CD14-positive monocyte (primary cell): Measurements from ENCODE around the gene GRM4. TPM values are rescaled to one million over a fixed set of nuclear protein-coding genes. Genes with fewer than 3 reads are reported as not detected.

Experiments
- DNase-seq, 3 donors: peaks; one replicate each; pipeline ENCODE4 v3.0.0-alpha.2; 2011 to 2022
- H2AFZ ChIP-seq: 2 replicates; pipeline ENCODE4 v1.6.0; 2012; ENCODE audit warnings: mild to moderate bottlenecking, low read depth, low read length, inconsistent platforms; ENCODE audit not compliant: insufficient read depth, poor library complexity, severe bottlenecking
- H3K27ac ChIP-seq, 2 donors: 1 replicate in 1 of 2; 2 replicates in 1 of 2; pipeline ENCODE4 v1.5.1; 2012 to 2013; ENCODE audit warnings: low read length in 2 of 2, control low read depth in 1 of 2, inconsistent platforms in 1 of 2, low read depth in 1 of 2, mild to moderate bottlenecking in 1 of 2
- H3K27me3 ChIP-seq, 2 donors: one replicate each; pipeline versions ENCODE4 v1.6.0 to v1.6.1; 2011 to 2013; ENCODE audit warnings: low read length in 2 of 2; ENCODE audit not compliant: control insufficient read depth in 2 of 2, insufficient read depth in 2 of 2
- H3K36me3 ChIP-seq, 2 donors: replicated peaks in 1 of 2; 1 replicate in 1 of 2; 2 replicates in 1 of 2; pipeline versions ENCODE4 v1.5.1 to v1.6.1; 2012 to 2013; ENCODE audit warnings: low read length in 2 of 2, control low read depth in 1 of 2, inconsistent platforms in 1 of 2, mild to moderate bottlenecking in 1 of 2; ENCODE audit not compliant: insufficient read depth in 2 of 2, control insufficient read depth in 1 of 2
- H3K4me1 ChIP-seq, 2 donors: 1 replicate in 1 of 2; 2 replicates in 1 of 2; pipeline versions ENCODE4 v1.5.1 to v1.6.1; 2012 to 2013; ENCODE audit warnings: low read length in 2 of 2, control low read depth in 1 of 2, inconsistent platforms in 1 of 2, mild to moderate bottlenecking in 1 of 2, moderate library complexity in 1 of 2; ENCODE audit not compliant: insufficient read depth in 2 of 2, control insufficient read depth in 1 of 2
- H3K4me2 ChIP-seq: replicated peaks from 2 replicates; pipeline ENCODE3; 2012; ENCODE audit warnings: low read length, moderate library complexity, mild to moderate bottlenecking; ENCODE audit not compliant: poor library complexity, severe bottlenecking; ENCODE audit errors: extremely low read depth
- H3K4me3 ChIP-seq, 3 experiments: fragments of 200-600 bp in 1 of 3; sonication (generic) in 1 of 3; replicated peaks in 1 of 3; 1 replicate in 2 of 3; 2 replicates in 1 of 3; pipeline ENCODE4 v1.5.1; 2011 to 2013; ENCODE audit warnings: low read length in 3 of 3, mild to moderate bottlenecking in 3 of 3, control low read depth in 2 of 3, low read depth in 2 of 3, inconsistent platforms in 1 of 3, moderate library complexity in 1 of 3
- H3K79me2 ChIP-seq: 2 replicates; pipeline ENCODE4 v1.6.0; 2012; ENCODE audit warnings: mild to moderate bottlenecking, control low read depth, inconsistent platforms, low read length, moderate library complexity; ENCODE audit not compliant: insufficient read depth
- H3K9ac ChIP-seq: 2 replicates; pipeline ENCODE4 v1.6.0; 2017; ENCODE audit warnings: low read length, mild to moderate bottlenecking; ENCODE audit not compliant: insufficient read depth, poor library complexity, severe bottlenecking
- H3K9me3 ChIP-seq, 2 donors: replicated peaks in 1 of 2; 1 replicate in 1 of 2; 2 replicates in 1 of 2; pipeline versions ENCODE4 v1.5.1 to v1.6.1; 2012 to 2013; ENCODE audit warnings: low read length in 2 of 2, control low read depth in 1 of 2; ENCODE audit not compliant: control insufficient read depth in 1 of 2, insufficient read depth in 1 of 2
- H4K20me1 ChIP-seq: 2 replicates; pipeline ENCODE4 v1.6.0; 2012; ENCODE audit warnings: mild to moderate bottlenecking, low read length, control low read depth, moderate library complexity; ENCODE audit not compliant: insufficient read depth
- H3K27ac Mint-ChIP-seq, 7 donors: one replicate each; pipeline ENCODE4 v1.8.0; 2020; ENCODE audit warnings: mild to moderate bottlenecking in 7 of 7, mixed read lengths in 7 of 7, moderate library complexity in 6 of 7, inconsistent platforms in 2 of 7
- H3K27me3 Mint-ChIP-seq, 3 donors: one replicate each; pipeline ENCODE4 v1.8.0; 2021 to 2022; ENCODE audit warnings: low read depth in 3 of 3, mild to moderate bottlenecking in 3 of 3, mixed read lengths in 3 of 3, moderate library complexity in 3 of 3, inconsistent platforms in 1 of 3
- H3K36me3 Mint-ChIP-seq, 2 donors: one replicate each; pipeline ENCODE4 v1.8.0; 2020; ENCODE audit warnings: mixed read lengths in 2 of 2, inconsistent platforms in 1 of 2, mild to moderate bottlenecking in 1 of 2
- H3K4me1 Mint-ChIP-seq: one replicate; pipeline ENCODE4 v1.8.0; 2020; ENCODE audit warnings: mild to moderate bottlenecking, mixed read lengths
- H3K4me3 Mint-ChIP-seq, 2 donors: one replicate each; pipeline ENCODE4 v1.8.0; 2020; ENCODE audit warnings: mild to moderate bottlenecking in 2 of 2, mixed read lengths in 2 of 2, moderate library complexity in 1 of 2
- H3K9me3 Mint-ChIP-seq, 7 donors: one replicate each; pipeline ENCODE4 v1.8.0; 2020 to 2022; ENCODE audit warnings: mixed read lengths in 7 of 7, mild to moderate bottlenecking in 6 of 7, moderate library complexity in 6 of 7, inconsistent platforms in 2 of 7
- CTCF ChIP-seq: fragments of 200-600 bp; IDR thresholded peaks from one replicate; pipeline ENCODE4 v1.8.0; 2022; ENCODE audit warnings: antibody characterized with exemption, mild to moderate bottlenecking
- WGBS: methylation state at CpG from one replicate; pipeline ENCODE4 v1.1.5; 2013; ENCODE audit warnings: missing lambda C conversion rate; ENCODE audit not compliant: insufficient coverage; 5-methylcytosine and 5-hydroxymethylcytosine counted together
- intact Hi-C, 2 donors: fragments of 100-400 bp; cut with micrococcal nuclease; formaldehyde crosslinking; loops; one replicate each; pipeline versions ENCODE4 v1.15.0 to v1.15.1; 2023
- polyA plus RNA-seq, 3 donors: library from polyadenylated mRNA; depleted of rRNA in 1 of 3; unstranded in 2 of 3; stranded (reverse) in 1 of 3; fragments of 300-500 nt in 2 of 3; fragments of >200 nt in 1 of 3; fragmentation: Illumina TruSeq in 2 of 3; gene quantifications; 1 replicate in 2 of 3; 2 replicates in 1 of 3; pipeline ENCODE4 v1.2.3, GENCODE V29; 2012 to 2021

The GRM4 gene
- polyA plus RNA-seq, 3 donors = not detected

DNA sequence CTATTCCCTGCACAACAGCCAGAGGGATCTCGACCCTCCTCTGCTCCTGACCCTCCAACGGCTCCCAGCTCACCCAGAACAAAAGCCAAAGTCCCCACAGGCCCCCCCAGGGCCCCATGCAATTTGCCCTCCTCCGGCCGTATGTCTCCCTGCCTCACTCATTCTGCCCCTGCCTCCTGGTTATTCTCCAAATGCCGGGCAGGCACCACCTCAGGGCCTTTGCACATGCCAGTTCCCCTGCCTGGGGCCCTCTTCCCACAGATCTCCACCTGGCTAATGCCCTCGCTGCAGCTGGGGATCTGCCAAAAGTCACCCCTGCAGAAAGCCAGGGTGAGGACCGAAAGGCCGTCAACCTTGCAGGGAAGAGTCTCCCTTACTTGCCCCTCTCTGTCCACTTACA lies 66.0 kb downstream of the GRM4 start:
- WGBS = 86% methylated on average over 6 of the region's 8 CpGs

GRCh38 chr6:34075906-34076305 lies 70.0 kb downstream of the GRM4 start:
- Histone ChIP-seq H3K27ac (no peak overlapping the region), H3K4me1 (no peaks in the 10 kb centered on the region), H3K9me3 (peaks cover 5 to 11% of the 10 kb centered on the region in 2 donors), H3K36me3 (no peaks in the 10 kb centered on the region), H3K9ac (no peak overlapping the region), H2AFZ (no peak overlapping the region), H4K20me1 (no peaks in the 10 kb centered on the region), H3K4me2 (no peak overlapping the region), H3K79me2 (no peaks in the 10 kb centered on the region), H3K27me3 (no peaks in the 10 kb centered on the region), H3K4me3 (no peak overlapping the region)
- Mint-ChIP-seq H3K4me3 (no peak overlapping the region), H3K9me3 (no peaks in the 10 kb centered on the region), H3K36me3 (no peaks in the 10 kb centered on the region), H3K27me3 (peaks cover 0 to 2% (median 1%) of the 10 kb centered on the region in 3 donors), H3K4me1 (no peaks in the 10 kb centered on the region), H3K27ac (no peak overlapping the region)
- no peak for TF ChIP-seq CTCF
- 98% methylated on average over 3 of the region's 6 CpGs for WGBS
- intact Hi-C loops = no loop called here
- DNase-seq = no peak

More for the DNA sequence above, 66.0 kb downstream of the GRM4 start:
- H3K27me3 ChIP-seq = no peaks in the 10 kb centered on the region
- no peak overlapping the region for H3K9ac ChIP-seq
- H3K4me2 ChIP-seq = no peak overlapping the region
- no peak for DNase-seq
- H3K79me2 ChIP-seq = no peaks in the 10 kb centered on the region
- H3K4me3 Mint-ChIP-seq = no peak overlapping the region
- no peak overlapping the region for H3K4me3 ChIP-seq
- H3K36me3 ChIP-seq = no peaks in the 10 kb centered on the region
- H4K20me1 ChIP-seq = no peaks in the 10 kb centered on the region
- H3K9me3 ChIP-seq = no peaks in the 10 kb centered on the region
- H3K9me3 Mint-ChIP-seq = no peaks in the 10 kb centered on the region
- no peak overlapping the region for H2AFZ ChIP-seq
- H3K27ac Mint-ChIP-seq = no peak overlapping the region
- H3K36me3 Mint-ChIP-seq = no peaks in the 10 kb centered on the region
- intact Hi-C loops = no loop called here
- no peaks in the 10 kb centered on the region for H3K4me1 ChIP-seq
- H3K27ac ChIP-seq = no peak overlapping the region
- peaks cover 1 to 7% (median 2%) of the 10 kb centered on the region in 3 donors for H3K27me3 Mint-ChIP-seq
- TF ChIP-seq CTCF = no peak
- no peaks in the 10 kb centered on the region for H3K4me1 Mint-ChIP-seq
